Stimulated activated CD4-positive, alpha-beta T cell treated with anti-CD3 and anti-CD28 coated beads, Interleukin-2, amount 100 ng/mL, for 24 hours (primary cell): ENCODE data around the gene RGS8.
"Not testable (repeated sequence)": the region's sequence is repeated elsewhere in the genome, so short reads cannot be mapped to it uniquely, and the experiment has no call there.

Source experiments
- DNase-seq, 2 donors: peaks; one replicate each; pipeline ENCODE4 v3.0.0-alpha.2; 2020

RGS8 gene

DNA sequence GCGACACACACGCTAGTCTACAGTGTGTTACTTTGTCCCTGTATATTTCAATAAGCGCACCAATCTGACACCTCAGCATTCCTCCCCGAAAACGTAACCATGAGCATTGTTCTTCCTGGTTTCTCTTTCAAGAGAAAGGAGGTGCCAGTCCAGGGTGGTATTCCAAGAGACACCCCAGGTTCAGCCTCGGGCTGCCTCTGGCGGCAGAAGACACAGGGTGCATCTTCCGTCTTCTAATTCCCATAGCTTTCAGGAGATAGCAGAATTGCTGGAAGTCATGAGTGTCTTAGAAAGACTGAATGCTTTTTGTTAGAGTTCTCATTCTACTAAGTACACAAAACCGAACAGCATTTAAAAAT, 15.9 kb upstream of the RGS8 start:
- DNase-seq, result no peak

DNA sequence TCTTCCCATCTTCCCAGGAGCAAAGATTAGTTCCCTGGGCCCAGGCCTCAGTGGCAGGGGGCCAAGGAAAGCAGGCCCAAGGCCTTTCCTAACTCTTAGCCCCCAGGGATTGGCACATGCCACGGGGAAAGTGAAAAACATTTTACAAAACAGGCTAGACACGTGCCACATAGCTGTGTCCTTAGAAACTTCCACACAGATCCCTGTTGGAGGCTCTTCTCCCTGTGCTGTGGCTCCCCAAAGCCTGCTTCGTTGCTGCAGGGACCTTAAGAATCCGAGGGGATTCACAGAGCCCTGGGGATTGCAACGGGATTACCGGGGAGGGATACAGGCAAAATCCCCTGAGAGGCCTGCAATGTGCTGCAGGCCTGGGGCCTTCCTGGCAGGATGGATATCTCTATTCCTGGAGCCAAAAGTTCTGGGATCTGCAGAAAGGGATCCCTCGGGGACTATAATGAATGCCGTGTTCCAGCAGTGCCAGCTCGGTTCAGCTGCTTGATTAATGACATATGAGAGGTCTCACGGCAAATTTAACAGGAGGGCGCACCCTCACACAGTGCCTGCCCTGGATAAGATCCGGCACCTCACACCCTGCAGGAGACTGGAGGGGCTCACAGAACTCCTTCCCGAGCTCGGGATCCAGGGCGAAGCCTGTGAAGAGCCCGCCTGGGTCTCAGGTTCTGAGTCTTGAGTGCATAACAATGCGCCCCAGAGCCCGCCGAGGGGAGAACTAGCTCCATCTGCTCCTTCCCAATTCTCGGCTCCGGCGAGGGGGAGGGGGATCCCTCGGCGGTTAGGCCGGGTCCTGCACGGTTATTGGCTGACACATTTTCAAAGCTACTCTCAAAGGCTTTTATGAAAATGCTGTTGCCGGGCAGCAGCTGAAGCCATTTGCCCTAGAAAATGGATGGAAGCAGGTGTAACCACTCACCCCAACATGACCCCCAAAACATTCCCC, 15.3 kb upstream of the RGS8 start:
- no peak for DNase-seq

DNA sequence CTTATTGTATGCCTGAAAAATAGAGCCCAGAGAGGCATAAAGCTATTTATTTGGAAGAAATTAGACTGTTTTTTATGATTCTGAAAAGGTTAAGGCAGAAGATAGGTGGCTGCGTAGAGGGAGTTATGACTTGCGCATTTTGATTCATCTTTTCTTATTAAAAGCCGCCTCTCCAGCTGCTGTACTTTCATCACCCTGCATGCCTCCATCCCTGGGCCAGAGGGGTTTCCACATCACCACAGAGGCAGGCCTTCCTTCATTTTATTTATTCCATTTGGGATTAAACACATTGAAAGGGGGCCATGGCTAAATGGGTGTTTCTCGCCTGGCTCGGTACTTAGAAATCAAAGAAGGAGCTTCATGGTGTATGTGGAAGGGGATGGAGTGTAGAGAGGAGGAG, 14.6 kb upstream of the RGS8 start:
- DNase-seq, result no peak

GRCh38 chr1:182693139-182693538, 8.8 kb upstream of the RGS8 start:
- not testable (repeated sequence) for DNase-seq

GRCh38 chr1:182690886-182691443, 6.6 kb upstream of the RGS8 start:
- DNase-seq, result no peak

GRCh38 chr1:182688436-182689205, 4.2 kb upstream of the RGS8 start:
- no peak for DNase-seq

DNA sequence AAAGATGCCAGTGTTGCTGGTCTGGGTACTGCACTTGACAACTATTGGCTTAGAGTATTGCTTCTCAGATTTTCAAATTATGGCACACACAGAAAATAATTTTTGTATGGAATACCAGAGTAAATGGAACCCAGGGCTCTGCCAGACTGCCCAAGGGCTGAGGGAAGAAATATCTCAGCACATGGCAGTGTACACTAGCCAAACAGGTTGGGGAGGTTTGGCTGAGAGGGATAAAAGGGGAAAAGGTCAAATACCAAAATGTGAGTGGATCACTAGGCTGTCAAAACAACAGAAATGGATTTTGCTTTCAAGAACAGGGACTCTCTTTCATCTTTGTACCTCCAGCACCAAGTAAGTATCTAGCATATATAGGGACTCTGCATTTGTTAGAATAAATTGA, 3.0 kb upstream of the RGS8 start:
- no peak for DNase-seq

DNA sequence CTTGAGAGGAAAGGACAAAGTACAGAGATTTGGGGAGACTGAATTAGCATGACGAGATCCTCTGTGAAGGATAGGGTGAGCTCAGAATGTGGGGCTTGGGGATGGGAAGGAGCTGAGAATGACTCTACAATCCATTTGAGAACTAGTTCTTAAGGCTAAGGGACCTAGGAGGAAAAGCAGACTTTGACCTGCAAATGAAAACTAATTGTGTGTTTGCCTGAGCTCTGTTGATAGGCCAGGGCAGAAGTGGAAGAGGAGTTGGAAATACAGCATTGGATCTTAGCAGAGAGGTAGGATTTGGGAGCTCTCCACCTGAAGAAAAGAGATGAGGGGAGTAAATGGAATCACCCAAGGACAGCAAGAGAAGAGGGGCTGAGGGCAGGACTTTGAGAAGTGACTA, 2.1 kb upstream of the RGS8 start:
- DNase-seq, result no peak

DNA sequence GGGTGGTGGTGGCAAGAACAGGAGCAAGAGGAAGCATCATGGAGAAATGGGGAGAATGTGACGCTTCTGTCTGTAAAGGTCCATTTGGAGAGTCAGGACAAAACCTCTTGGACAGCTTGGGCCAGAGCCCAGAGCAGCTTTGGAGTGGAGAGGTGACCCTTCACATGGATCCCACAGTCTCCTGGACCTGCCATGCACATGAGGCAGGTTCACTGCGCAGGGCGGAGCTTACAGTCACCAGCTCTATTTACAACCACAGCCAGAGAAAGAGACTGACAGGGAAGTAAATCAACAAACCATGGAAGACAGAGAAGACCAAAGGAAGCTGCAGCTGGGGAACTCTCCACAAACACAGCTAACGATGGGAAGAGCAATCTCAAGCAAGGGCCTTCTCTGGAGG, 828 bp upstream of the RGS8 start:
- DNase-seq, result no peak

- no peak for DNase-seq
Measured at GRCh38 chr1:182682898-182683501, 1.4 kb downstream of the RGS8 start.

- no peak for DNase-seq
Measured at GRCh38 chr1:182682406-182682805, 2.0 kb downstream of the RGS8 start.

GRCh38 chr1:182681568-182681912, 2.8 kb downstream of the RGS8 start:
- no peak for DNase-seq

DNA sequence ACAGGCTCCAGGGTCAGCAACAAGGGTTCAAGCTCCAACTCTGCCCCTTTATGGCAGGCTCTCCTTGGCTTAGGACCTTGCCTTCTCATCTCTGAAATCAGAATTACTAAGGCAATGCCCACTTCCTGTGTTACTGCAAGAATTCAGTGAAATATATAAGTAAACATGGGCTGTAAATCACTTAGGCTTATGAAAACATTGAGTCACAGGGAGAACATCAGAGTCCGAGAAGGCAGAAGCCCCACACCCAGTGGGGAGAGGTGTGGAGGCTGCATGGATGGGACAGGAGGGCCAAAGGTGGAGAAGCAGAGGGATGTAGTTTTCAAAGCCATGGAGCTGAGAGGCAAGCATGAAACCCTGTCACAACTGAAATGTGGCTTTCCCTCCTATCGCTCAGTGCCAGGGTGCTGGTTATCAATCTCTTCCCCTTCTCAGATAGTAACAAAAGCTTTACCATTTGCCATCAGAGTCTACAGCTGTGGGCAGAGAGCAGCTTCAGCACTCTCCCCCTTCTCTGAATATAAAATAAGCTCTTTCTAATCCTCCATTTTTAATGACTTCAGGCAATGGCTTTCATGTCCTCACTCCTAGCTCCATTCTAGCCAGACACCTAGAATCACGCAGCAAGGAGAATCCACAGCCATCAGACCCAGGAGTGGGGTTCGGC, 3.4 kb downstream of the RGS8 start:
- DNase-seq, result no peak

- DNase-seq, result no peak
Measured at GRCh38 chr1:182680408-182680807, 4.0 kb downstream of the RGS8 start.

- no peak for DNase-seq
Measured at GRCh38 chr1:182679684-182680083, 4.7 kb downstream of the RGS8 start.

DNA sequence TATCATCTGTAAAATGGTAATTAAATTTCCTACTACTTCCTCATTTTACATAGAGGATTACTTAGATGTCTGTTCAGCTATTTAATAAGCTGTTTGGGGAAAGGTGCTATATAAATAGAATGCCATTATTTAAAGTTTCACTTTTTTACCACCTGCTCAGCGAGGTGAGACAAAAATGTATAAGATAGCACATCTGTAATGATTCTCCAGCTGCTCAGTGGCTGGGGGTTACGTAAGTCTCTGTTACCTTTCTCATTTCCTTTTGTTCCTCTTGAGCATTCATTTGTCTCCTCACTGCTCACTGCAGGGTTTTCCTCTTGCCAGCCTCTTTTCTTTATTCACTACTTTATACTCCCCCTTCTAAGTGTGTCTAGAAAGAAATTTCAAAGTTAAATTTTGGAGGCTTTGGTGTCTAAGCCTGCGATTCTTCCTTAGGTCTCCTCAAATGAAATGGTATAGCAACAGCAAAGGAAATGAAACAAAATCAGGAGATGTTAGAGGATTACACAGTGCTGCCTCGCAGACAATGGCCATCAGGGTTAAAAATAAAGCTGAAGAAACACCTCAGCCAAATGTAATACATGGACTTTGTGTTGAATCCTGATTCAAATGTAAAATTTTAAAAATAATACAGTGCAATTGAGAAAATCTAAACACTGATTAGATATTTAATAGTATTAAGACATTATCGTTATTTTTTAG, 6.8 kb downstream of the RGS8 start:
- DNase-seq, result no peak

DNA sequence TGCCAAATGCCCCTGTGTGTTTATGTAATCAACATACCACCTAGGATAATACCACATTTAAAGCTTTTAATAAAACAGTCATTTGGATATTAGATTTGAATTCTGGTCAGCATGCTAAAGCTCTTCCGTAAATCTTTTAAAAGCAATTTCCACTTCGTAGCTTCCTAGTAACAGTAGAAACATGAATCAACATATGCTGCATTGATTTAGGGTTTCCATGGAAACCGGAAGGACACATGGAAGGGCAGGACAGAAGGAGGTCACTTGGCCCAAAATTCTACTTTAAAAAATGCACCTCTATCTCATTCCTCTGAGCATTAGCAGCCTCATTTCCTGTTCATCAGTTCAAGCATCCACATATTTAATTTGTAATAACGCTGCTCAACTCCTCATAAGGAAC, 8.1 kb downstream of the RGS8 start:
- no peak for DNase-seq

DNA sequence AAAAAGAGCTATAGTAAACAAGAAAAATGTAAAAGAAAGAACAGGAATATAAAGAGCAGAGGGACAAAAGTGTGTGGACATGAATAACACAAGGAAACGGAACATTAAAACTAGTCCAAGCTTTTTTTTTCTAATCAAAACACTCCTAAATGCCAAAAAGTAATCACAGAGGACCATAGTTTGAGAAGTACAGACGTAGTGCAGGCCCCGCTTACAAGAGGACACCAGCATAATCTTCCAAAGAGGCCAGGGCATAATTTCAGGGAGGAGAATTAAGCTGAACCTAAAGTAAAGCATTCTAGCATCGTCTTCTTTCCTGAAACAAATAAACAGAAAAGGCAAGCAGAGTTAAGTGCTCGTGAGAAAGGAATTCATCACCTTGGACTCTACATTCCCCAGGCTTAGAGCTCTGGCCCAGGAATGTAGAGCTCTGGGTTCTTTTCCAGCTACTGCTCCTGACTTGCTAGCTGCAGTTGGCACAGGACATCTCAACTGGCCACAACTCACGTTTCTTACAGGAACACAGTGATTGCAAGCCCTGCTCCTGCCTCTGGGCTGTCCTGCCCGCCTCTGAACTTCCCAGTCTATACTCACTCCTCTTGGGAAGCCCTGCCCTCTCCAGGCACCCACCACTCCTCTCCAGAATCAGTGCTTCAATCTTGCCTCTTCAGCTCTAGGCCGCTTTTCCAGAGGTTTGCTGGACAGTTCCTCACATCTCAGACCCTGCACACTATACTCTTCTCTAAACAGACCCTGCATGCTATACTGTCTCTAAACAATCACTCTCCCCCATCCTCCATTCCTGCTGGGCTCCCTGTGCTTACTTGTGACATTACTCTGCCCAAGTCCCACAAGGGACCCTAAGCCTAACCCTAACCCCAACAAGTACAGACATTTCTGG, 9.8 kb downstream of the RGS8 start:
- no peak for DNase-seq

DNA sequence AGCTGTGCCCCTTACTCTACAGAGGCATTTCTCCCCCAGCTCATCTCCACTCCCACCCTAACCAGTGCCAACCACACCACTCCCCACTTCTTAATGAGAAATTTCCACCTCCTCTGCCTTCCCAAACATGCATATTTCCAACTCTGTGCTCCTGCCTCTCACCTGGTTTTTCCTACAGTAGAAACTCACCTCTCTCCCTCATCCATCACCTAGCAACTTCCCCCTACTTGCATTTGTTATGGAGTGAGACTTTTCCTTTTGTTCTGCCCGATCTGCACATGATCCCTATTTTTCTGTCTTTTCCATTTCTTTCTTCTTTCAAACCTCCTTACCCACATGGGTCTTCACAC, 11.9 kb downstream of the RGS8 start:
- DNase-seq, result no peak

DNA sequence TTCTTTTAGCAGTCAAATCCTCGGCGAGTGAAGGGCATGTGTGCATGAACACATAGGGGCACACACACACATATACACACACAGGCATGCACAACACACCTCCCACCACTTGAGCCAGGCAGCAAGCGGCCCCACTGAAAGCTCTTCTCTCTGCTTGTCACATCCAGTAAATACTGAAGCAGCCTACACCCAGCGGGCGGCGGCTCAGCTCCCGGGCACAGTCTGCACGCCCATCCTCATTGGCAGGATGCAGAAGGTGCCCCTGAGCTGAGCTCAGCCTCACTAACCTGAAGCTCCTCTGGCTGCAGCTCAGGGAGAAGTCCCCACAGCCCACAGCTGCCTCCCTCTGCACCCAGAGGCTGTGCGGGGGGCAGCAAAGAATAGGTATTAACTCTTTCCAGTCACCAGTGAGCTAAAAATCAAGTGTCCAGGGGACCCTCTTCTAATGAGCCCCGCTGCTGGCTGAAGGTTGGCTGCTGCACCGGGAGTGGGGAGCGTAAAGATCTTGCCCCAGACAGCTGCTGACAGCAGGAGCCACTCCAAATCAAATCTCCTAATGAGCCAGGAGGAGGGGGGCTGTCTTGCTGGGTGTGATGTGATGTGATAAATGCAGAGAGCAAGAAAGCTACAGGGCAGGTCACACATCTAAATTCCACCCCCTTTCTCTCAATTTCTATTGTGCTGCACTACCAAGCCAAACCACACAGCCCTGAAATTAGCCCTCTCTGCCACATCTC, 12.5 kb downstream of the RGS8 start:
- DNase-seq, result no peak
